Left ventricle myocardium inferior (tissue), 1 donor: Measurements from ENCODE around the gene AGAP1. TPM values are rescaled to one million over a fixed set of nuclear protein-coding genes. Genes with fewer than 3 reads are reported as not detected.

Source experiments
- DNase-seq: peaks from one replicate; pipeline ENCODE4 v3.0.0-alpha.2; 2020
- H3K27ac ChIP-seq: fragments of 200-600 bp; replicated peaks from 2 replicates; pipeline ENCODE4 v1.8.0; 2021
- H3K27me3 ChIP-seq: fragments of 200-600 bp; 2 replicates; pipeline ENCODE4 v1.8.0; 2021; ENCODE audit warnings: low read depth
- H3K36me3 ChIP-seq: fragments of 200-600 bp; 2 replicates; pipeline ENCODE4 v1.8.0; 2021
- H3K4me1 ChIP-seq: fragments of 200-600 bp; 2 replicates; pipeline ENCODE4 v1.8.0; 2021
- H3K4me3 ChIP-seq: fragments of 200-600 bp; 2 replicates; pipeline ENCODE4 v1.8.0; 2021; ENCODE audit warnings: mild to moderate bottlenecking, moderate library complexity
- H3K9me3 ChIP-seq: fragments of 200-600 bp; replicated peaks from 2 replicates; pipeline ENCODE4 v1.8.0; 2021
- CTCF ChIP-seq: fragments of 200-600 bp; IDR thresholded peaks from 2 replicates; pipeline ENCODE4 v1.8.0; 2021; ENCODE audit warnings: antibody characterized with exemption, mild to moderate bottlenecking, borderline replicate concordance
- intact Hi-C: fragments of 100-400 bp; cut with micrococcal nuclease; formaldehyde crosslinking; loops from one replicate; pipeline ENCODE4 v1.11.0; 2022
- total RNA-seq: library from RNA; stranded (reverse); fragmentation: NEBNext Ultra II Directional; extraction: Animal tissue kit (Norgen Biotek cat#: 25700); gene quantifications from one replicate; pipeline ENCODE4 v1.2.1, GENCODE V29; 2021
- donor health status: DM: no; HTN: yes; CAD: no; lungs with severe emphysema.

AGAP1 gene
- total RNA-seq, 1 donor from 2014 or later = 18.1 TPM

- TF ChIP-seq CTCF = no peak
- Histone ChIP-seq H3K4me1 (peaks cover 11% of the 10 kb centered on the region), H3K27ac (no peak overlapping the region), H3K27me3 (no peaks in the 10 kb centered on the region), H3K9me3 (no peaks in the 10 kb centered on the region), H3K4me3 (no peak overlapping the region), H3K36me3 (no peaks in the 10 kb centered on the region)
- DNase-seq = no peak
- intact Hi-C loops = no loop called here
Measured at GRCh38 chr2:236017446-236017845, 523.6 kb downstream of the AGAP1 start.

GRCh38 chr2:236019434-236019833, 525.6 kb downstream of the AGAP1 start:
- TF ChIP-seq CTCF = no peak
- no peak overlapping the region for H3K4me3 ChIP-seq
- H3K4me1 ChIP-seq = peaks cover 14% of the 10 kb centered on the region
- H3K9me3 ChIP-seq = no peaks in the 10 kb centered on the region
- no peak for DNase-seq
- H3K36me3 ChIP-seq = no peaks in the 10 kb centered on the region
- no peak overlapping the region for H3K27ac ChIP-seq
- H3K27me3 ChIP-seq = no peaks in the 10 kb centered on the region
- intact Hi-C loops = no loop called here

GRCh38 chr2:236021499-236022057, 527.7 kb downstream of the AGAP1 start:
- TF ChIP-seq CTCF = no peak
- no peak for DNase-seq
- H3K4me3 ChIP-seq = no peak overlapping the region
- no peaks in the 10 kb centered on the region for H3K36me3 ChIP-seq
- H3K27me3 ChIP-seq = no peaks in the 10 kb centered on the region
- H3K9me3 ChIP-seq = no peaks in the 10 kb centered on the region
- intact Hi-C loops = no loop called here
- no peak overlapping the region for H3K27ac ChIP-seq
- peaks cover 14% of the 10 kb centered on the region for H3K4me1 ChIP-seq

- TF ChIP-seq CTCF = no peak
- intact Hi-C loops = no loop called here
- no peak overlapping the region for H3K4me3 ChIP-seq
- H3K27me3 ChIP-seq = no peaks in the 10 kb centered on the region
- peaks cover 14% of the 10 kb centered on the region for H3K4me1 ChIP-seq
- H3K36me3 ChIP-seq = no peaks in the 10 kb centered on the region
- H3K27ac ChIP-seq = no peak overlapping the region
- DNase-seq = no peak
- H3K9me3 ChIP-seq = no peaks in the 10 kb centered on the region
Measured at GRCh38 chr2:236022128-236022527, 528.3 kb downstream of the AGAP1 start.

- Histone ChIP-seq H3K36me3 (no peaks in the 10 kb centered on the region), H3K9me3 (no peaks in the 10 kb centered on the region), H3K4me1 (peaks cover 14% of the 10 kb centered on the region), H3K4me3 (no peak overlapping the region), H3K27ac (no peak overlapping the region), H3K27me3 (no peaks in the 10 kb centered on the region)
- intact Hi-C loops = no loop called here
- no peak for DNase-seq
- TF ChIP-seq CTCF = no peak
Measured at GRCh38 chr2:236025892-236026291, 532.0 kb downstream of the AGAP1 start.

GRCh38 chr2:236026841-236027240, 533.0 kb downstream of the AGAP1 start:
- Histone ChIP-seq H3K36me3 (no peaks in the 10 kb centered on the region), H3K27me3 (no peaks in the 10 kb centered on the region), H3K9me3 (no peaks in the 10 kb centered on the region), H3K27ac (no peak overlapping the region), H3K4me1 (peaks cover 8% of the 10 kb centered on the region), H3K4me3 (no peak overlapping the region)
- intact Hi-C loops = no loop called here
- no peak for TF ChIP-seq CTCF
- no peak for DNase-seq
